IPS DF 6.9 (cell line): Measurements from ENCODE around the gene RAB9A.
"Not testable (repeated sequence)": the region's sequence is repeated elsewhere in the genome, so short reads cannot be mapped to it uniquely, and the experiment has no call there.

ENCODE experiments used
- DNase-seq: peaks from one replicate; pipeline ENCODE4 v3.0.0-alpha.2; 2013; ENCODE audit warnings: low read depth, low spot score
- H3K27ac ChIP-seq: one replicate; pipeline ENCODE4 v1.5.1; 2013; ENCODE audit warnings: low read length, control low read depth
- H3K27me3 ChIP-seq: 2 replicates; pipeline ENCODE4 v1.6.1; 2013; ENCODE audit warnings: mild to moderate bottlenecking, low read length; ENCODE audit not compliant: control insufficient read depth, insufficient read depth
- H3K36me3 ChIP-seq: 2 replicates; pipeline ENCODE4 v1.6.1; 2013; ENCODE audit warnings: low read length; ENCODE audit not compliant: control insufficient read depth, insufficient read depth
- H3K4me1 ChIP-seq: 2 replicates; pipeline ENCODE4 v1.6.1; 2013; ENCODE audit warnings: low read length; ENCODE audit not compliant: control insufficient read depth, insufficient read depth
- H3K4me3 ChIP-seq: 2 replicates; pipeline ENCODE4 v1.5.1; 2013; ENCODE audit warnings: mild to moderate bottlenecking, low read length
- H3K9me3 ChIP-seq: 2 replicates; pipeline ENCODE4 v1.6.1; 2013; ENCODE audit warnings: low read length, inconsistent platforms; ENCODE audit not compliant: control insufficient read depth, insufficient read depth
- WGBS: extraction: QIAGEN DNeasy Blood & Tissue Kit; methylation state at CpG from one replicate; pipeline ENCODE4 v1.1.7; 2013; ENCODE audit warnings: mixed read lengths, missing lambda C conversion rate; ENCODE audit not compliant: insufficient read length, insufficient coverage; 5-methylcytosine and 5-hydroxymethylcytosine counted together

RAB9A gene

DNA sequence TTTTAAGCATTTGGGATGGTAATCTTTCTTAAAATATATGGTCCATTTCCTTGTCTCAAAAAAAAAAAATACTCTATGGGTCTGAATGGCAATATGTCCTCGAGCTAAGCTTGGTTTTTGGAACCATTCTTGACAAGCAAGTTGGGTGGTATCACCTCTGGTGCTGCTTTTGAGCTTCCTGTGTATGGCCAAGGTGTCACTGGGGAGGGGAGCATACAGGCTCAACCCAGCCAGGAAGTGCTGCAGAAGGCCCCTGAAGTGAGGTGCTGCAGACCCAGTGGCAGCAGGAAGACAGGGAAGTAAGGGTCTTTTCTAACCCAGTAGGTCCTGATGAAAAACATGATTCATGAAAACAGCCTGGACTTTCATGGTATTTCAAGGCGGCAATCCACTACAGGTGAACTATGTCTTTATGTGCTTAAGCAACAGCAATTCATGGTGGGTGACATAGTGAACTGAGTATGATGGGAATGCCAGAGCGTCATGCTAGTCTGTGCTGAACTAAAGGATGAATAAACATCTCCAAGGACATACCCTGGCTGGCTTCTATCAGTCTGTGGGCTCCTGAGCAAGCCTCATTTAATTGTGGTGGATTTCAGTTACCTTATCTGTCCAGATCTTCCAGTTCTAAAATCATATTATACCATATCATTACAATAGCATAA lies 30.4 kb downstream of the RAB9A start:
- H3K27me3 ChIP-seq = no peaks in the 10 kb centered on the region
- H3K4me1 ChIP-seq = no peaks in the 10 kb centered on the region
- H3K9me3 ChIP-seq = no peaks in the 10 kb centered on the region
- no peak overlapping the region for H3K4me3 ChIP-seq
- no peak overlapping the region for H3K27ac ChIP-seq
- no CpG with 5 or more reads among the region's 3 CpGs for WGBS
- H3K36me3 ChIP-seq = no peaks in the 10 kb centered on the region; the same call in 1 of the 2 replicates
- no peak for DNase-seq

DNA sequence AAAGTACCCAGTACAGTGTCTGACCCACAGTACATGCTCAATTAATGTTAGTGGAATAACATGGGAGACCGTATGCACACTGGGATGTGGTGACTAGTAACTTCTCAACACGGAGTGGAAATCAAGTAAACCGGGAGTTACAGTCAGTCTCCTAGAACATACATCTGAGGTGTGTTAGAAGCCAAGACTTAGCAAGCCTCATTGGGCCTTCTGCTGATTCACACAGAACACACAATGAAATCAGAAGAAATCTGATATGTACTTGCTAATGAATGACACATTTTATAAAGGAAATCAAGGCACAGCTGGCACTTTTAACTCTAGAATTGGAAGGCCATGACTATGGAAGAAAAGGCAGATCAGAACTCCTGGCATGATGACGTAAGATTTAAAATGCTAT lies 32.4 kb downstream of the RAB9A start:
- no CpG with 5 or more reads among the region's 4 CpGs for WGBS
- no peaks in the 10 kb centered on the region for H3K27me3 ChIP-seq
- H3K36me3 ChIP-seq = no peaks in the 10 kb centered on the region; the same call in 1 of the 2 replicates
- no peaks in the 10 kb centered on the region for H3K9me3 ChIP-seq
- no peak overlapping the region for H3K4me3 ChIP-seq
- DNase-seq = no peak
- no peaks in the 10 kb centered on the region for H3K4me1 ChIP-seq
- H3K27ac ChIP-seq = no peak overlapping the region

DNA sequence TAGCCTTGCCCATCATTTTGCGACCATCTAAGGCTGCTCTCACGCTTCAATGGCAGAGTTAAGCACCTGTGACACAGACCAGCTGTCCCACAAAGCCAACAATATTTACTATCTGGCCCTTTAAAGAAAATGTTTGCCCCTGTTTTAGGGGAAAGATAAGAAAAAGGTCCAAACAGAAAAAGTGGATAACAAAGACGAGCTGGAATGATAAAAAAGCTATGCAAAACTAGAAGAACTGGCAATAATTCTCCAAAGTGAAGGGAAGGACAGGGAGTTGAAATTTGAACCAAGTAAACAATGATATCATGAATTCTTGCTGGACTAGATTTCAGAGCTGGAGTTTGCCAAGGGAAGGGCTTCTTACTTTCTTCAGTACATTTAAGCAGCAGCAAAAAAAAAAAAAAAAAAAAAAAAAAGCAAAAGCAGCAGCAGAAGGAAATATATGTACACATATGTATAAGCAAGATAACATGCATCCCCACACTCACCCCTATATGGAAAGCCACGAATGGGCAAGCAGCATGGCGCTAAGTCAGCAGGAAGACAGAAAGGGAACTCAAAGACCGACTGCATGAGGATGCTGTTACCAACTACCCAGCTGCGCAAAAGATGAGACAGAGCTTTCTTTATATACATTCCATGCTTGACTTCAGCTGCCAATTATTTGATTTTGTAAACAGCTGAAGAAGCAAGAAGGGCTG lies 33.0 kb downstream of the RAB9A start:
- WGBS = no CpG with 5 or more reads among the region's 7 CpGs
- no peaks in the 10 kb centered on the region for H3K4me1 ChIP-seq
- H3K36me3 ChIP-seq = no peaks in the 10 kb centered on the region
- no peak overlapping the region for H3K4me3 ChIP-seq
- no peak overlapping the region for H3K27ac ChIP-seq
- no peaks in the 10 kb centered on the region for H3K9me3 ChIP-seq
- no peak for DNase-seq
- H3K27me3 ChIP-seq = no peaks in the 10 kb centered on the region

DNA sequence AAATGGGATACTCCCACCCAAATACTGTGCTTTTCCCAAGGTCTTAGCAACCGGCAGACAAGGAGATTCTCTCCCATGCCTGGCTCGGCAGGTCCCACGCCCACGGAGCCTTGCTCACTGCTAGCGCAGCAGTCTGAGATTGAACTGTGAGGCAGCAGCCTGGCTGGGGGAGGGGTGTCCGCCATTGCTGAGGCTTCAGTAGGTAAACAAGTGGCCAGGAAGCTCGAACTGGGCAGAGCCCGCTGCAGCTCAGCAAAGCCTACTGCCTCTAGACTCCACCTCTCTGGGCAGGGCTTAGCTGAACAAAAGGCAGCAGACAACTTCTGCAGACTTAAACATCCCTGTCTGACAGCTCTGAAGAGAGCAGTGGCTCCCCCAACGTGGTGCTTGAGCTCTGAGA lies 36.0 kb downstream of the RAB9A start:
- H3K27ac ChIP-seq, H3K9me3 ChIP-seq, H3K27me3 ChIP-seq, DNase-seq, H3K36me3 ChIP-seq, H3K4me3 ChIP-seq, H3K4me1 ChIP-seq: not testable (repeated sequence)
- WGBS = no CpG with 5 or more reads among the region's 9 CpGs

DNA sequence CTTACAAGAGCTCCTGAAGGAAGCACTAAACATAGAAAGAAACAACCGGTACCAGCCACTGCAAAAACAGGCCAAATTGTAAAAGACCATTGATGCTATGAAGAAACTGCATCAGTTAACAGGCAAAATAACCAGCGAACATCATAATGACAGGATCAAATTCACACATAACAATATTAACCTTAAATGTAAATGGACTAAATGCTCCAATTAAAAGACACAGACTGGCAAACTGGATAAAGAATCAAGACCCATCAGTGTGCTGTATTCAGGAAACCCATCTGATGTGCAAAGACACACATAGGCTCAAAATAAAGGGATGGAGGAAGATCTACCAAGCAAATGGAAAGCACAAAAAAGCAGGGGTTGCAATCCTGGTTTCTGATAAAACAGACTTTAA lies 37.7 kb downstream of the RAB9A start:
- not testable (repeated sequence) for H3K27me3 ChIP-seq, H3K36me3 ChIP-seq, H3K4me3 ChIP-seq, H3K9me3 ChIP-seq, H3K4me1 ChIP-seq, H3K27ac ChIP-seq, DNase-seq
- WGBS = no CpG with 5 or more reads among the region's 2 CpGs

DNA sequence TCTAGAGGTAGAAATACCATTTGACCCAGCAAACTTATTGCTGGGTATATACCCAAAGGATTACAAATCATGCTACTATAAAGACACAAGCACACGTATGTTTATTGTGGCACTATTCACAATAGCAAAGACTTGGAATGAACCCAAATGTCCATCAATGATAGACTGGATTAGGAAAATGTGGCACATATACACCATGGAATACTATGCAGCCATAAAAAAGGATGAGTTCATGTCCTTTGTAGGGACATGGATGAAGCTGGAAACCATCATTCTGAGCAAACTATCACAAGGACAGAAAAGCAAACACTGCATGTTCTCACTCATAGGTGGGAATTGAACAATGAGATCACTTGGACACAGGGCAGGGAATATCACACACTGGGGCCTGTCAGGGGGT lies 41.6 kb downstream of the RAB9A start:
- not testable (repeated sequence) for H3K9me3 ChIP-seq, H3K36me3 ChIP-seq, H3K27me3 ChIP-seq, DNase-seq, H3K4me1 ChIP-seq, H3K4me3 ChIP-seq, H3K27ac ChIP-seq
- no CpG with 5 or more reads among the region's 1 CpG for WGBS

DNA sequence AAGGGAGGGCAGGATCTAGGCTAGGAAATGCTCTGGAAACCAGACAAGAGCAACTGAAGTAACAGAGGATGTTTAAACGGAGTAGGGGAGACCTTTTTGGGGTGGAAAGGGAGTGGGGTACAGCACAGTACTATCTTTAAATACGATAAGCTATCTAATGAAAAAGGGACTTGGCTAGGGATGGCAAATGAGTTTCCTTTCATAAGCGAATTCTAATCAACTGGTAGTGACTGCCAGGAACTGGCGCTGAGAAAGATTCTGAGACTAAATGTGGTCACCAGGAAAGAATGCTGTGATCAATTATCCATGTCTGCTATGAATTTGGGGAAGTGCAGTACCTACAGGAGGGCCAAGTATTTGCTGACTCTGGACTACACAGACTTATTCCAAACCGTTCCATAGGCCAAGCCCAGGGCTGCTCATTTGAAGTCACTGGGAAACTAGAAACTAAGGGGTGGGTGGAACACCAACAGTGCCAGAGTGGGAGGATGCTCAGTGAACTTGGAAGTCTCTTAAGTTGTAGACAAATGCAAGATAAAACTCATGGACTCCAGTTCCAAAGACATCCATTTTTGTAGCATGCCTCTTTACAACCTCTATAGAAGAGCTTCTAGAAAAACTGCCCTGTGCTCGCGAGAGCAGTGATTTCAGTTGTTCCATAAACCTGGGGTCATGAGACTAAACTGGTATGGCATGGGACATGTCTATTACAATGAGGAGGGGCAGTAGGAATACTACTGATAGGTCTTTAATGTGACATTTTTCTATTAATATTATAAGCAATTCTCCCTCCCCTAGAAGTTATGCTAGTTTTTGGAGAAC lies 43.5 kb downstream of the RAB9A start:
- WGBS = no CpG with 5 or more reads among the region's 7 CpGs
- Histone ChIP-seq H3K4me1 (no peaks in the 10 kb centered on the region), H3K27me3 (no peaks in the 10 kb centered on the region), H3K9me3 (no peaks in the 10 kb centered on the region), H3K36me3 (no peaks in the 10 kb centered on the region), H3K4me3 (no peak overlapping the region), H3K27ac (no peak overlapping the region)
- no peak for DNase-seq

DNA sequence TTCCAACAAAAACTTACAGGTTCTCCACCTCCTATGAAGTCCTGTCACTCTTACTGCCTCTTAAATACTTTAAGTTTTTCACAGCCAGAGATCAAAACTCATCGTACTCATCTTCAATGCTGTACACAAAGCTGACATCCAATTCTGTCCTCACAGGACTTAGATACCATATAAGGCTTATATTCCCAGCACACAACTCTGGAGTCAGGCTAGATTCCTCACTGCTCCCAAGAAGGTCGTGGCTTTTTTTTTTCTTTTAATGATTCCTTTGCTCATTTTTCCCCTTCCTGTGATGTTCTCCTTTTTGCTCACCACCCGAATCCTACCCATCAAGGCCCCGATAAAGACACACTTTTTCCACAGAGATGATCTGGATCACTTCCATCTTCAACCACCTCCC lies 44.6 kb downstream of the RAB9A start:
- no peak for DNase-seq
- Histone ChIP-seq H3K27me3 (no peaks in the 10 kb centered on the region), H3K9me3 (no peaks in the 10 kb centered on the region), H3K4me3 (peak overlapping the region; percentile 82; the same call in 1 of the 2 replicates), H3K4me1 (no peaks in the 10 kb centered on the region), H3K27ac (no peak overlapping the region), H3K36me3 (no peaks in the 10 kb centered on the region)
- WGBS = no CpG with 5 or more reads among the region's 4 CpGs

DNA sequence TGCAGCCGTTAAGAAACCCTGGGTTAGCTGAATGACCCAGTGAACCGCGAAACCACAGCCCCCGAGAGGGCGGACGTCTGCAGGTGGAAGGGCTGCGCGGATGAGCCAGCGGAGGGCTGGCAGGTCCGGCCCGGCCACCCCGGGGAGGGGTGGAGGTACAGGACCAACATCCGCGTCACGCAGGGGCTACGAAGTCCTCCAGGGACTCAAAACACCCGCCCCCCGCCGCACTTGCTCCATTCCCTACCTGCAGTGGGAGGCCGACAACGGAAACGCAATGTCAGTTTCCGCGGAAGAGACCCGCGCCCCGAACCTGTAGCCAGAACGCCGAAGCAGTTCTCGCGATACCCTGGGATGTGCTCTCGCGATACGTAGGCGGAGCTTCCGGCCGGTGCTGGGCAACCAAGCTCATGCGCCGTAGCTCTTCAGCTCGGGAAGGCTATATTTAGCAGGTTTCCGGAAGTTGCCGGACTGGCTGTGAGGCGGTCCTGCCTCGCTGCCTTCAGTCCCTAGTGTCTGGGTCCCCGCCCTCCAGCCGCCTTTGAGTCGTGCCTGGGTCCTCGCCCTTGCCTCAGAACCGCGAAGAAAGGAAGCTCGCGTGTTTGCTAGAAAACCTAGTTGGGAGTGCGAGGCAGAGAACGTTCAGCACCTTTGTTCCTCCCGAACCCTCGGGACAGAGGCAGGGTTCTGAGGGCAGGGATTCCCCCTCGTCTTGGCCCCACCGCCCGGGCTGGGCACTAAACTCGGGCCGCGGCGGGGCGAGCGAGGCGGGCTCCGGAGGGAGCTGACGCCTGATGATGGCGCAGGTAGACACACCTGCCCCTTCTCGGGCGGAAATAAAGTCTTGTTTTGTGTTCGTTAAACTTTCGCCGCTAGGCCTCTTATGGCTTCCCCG lies 45.6 kb downstream of the RAB9A start, which contains the start of the genes OFD1 and TRAPPC2:
TSS of gene OFD1 (plus strand) at position 471 of the 895 bp plus-strand sequence. CDS start at position 795, 324 bp downstream.
TSS of gene TRAPPC2 (minus strand) at position 343 of the 895 bp plus-strand sequence. CDS start 14,657 bp downstream, outside the sequence.
- DNase-seq = peak; percentile 90
- Histone ChIP-seq H3K4me3 (peak within 1 kb of the TSS; percentile 82; the same call in 1 of the 2 replicates), H3K27ac (no peak within 1 kb of the TSS), H3K9me3 (no peaks in the 10 kb centered on the region), H3K4me1 (no peaks in the 10 kb centered on the region), H3K36me3 (no peaks in the 10 kb centered on the region), H3K27me3 (no peaks in the 10 kb centered on the region)
- WGBS = no CpG with 5 or more reads among the region's 75 CpGs
